Effector CD8-positive, alpha-beta T cell (primary cell): ENCODE measurements around the gene FCN1.

ENCODE experiments used
- DNase-seq: peaks from one replicate; lab custom pipeline; 2025; lab: John Stamatoyannopoulos, UW

FCN1 gene

DNA sequence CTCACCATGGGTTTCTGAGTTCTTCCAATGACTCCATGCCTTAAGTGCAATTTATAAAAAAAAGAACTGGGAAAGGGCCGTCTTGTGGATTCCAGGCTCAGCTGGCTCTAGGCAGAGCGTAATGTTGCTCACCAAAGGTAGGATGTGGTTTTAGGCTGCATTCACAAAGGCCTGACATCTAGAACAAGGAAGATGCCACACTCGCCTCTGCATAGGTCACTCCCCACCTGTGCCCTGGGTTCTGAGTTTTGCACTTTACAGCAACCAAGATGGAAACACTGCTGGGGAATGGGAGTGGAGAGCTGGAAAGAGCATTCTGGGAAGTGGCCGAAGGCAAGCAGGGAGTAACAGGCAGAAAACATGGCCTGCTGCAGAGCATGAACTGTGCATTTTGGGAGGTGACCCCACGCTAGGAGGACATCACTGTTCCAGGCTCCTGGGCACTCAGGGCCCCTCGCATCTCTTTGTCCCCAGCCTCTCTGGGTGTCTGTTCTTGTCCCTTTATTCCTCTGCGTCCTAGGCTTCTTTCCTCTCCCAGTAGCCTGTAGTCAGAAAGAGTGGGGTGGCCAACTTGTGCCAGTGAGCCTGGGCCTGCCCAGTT, 24.8 kb downstream of the FCN1 start:
- no peak for DNase-seq

DNA sequence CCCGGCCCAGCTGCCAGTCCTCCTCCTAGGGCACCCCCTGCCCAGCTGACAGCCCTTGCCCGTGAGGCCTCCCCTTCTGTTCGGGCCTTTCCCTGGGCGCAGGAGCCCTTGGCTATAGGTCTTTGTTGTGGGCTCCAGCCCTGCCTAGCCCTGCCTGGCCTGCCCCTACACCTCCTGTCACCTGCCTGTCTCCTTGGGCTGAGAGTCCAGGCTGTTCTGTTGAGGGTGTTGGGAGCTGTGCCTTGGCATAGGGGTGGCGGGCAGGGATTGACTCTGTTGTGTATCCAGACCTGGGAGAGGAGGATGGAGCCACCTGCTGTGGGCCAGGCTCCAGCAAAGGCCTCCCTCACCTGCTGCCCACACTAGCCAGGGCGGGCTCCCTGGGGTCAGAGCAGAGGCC, 25.5 kb downstream of the FCN1 start:
- no peak for DNase-seq

DNA sequence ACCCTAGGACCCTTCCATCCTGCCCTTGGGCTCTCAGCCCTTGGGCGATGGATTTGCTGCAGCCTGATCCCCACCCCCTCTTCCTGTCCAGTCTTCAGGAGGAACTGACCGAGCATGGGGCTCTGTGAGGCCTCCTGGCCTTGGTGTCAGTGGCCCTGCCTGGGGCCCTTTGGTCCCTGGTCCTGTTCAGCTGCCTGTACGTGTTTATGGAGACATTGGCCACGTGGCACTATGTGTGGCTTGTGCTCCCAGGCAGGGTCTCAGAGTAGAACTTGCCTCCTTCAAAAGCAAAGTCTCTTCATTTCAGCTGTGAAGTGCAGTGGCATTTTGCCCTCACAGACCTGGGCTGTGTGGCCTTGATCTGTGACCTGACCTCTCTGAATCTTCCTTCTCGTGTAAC, 26.0 kb downstream of the FCN1 start:
- DNase-seq, result no peak

DNA sequence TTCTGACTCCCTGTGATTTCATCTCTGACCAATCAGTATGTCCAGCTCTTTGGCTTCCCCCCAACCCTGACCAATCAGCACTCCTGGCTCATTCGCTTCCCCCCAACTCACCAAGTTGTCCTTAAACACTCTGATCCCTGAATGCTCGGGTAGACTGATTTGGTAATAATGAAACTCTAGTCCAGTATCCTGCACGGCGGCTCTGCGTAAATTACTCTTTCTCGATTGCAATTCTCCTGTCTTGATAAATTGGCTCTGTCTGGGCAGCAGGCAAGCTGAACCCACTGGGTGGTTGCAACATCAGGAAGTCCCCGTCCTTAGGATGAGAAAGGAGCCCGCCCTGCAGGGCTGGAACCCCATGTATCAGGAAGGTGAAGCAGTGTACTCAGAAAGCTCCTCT, 26.7 kb downstream of the FCN1 start:
- DNase-seq, result no peak

DNA sequence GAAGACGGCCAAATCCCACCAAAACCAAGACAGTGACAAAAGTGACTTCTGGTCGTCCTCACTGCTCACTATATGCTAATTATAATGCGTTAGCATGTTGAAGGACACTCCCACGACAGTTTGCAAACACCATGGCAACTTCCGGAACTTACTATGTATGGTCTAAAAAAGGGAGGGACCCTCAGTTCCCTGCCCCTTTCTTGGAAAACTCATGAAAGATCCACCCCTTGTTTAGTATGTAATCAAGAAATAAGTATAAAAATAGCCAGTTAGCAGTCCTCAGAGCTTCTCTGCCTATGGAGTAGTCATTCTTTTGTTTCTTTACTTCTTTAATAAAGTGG, 27.6 kb downstream of the FCN1 start:
- DNase-seq, result no peak

DNA sequence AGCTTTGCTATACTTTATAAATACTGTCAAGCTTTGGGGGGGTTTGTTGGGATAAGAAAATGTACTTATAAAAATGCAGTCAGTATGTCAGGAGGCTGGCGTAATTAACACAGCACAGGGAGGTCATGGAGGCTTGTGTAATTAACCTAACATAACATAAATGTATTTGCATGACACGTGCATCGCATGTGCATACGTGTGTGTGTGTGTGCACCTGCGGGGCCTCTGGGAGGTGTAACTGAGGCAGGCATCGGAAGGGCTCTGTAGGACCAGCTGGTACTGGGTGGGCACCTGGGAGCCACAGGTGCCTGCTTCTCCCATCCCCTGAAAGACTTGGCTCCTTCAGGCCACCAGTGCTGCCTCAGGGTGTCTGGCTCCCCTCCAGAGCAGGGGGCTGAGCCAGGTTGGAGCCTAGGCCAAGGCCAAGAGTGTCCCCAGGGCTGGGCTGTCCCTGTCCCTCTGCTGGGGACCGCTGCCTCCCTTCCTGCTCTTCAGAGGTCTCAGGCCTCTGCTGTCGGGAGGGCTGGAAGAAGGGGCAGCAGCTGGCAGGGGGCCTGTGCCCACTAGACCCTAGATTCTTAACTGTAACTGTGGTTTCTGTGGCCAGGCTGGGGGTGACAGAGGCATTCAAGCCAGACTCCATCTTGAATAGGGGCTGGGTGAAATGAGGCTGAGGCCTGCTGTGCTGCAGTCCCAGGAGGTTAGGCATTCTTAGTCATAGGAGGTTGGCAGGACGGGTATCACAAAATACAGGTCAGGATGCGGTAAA, 28.1 kb downstream of the FCN1 start:
- no peak for DNase-seq

DNA sequence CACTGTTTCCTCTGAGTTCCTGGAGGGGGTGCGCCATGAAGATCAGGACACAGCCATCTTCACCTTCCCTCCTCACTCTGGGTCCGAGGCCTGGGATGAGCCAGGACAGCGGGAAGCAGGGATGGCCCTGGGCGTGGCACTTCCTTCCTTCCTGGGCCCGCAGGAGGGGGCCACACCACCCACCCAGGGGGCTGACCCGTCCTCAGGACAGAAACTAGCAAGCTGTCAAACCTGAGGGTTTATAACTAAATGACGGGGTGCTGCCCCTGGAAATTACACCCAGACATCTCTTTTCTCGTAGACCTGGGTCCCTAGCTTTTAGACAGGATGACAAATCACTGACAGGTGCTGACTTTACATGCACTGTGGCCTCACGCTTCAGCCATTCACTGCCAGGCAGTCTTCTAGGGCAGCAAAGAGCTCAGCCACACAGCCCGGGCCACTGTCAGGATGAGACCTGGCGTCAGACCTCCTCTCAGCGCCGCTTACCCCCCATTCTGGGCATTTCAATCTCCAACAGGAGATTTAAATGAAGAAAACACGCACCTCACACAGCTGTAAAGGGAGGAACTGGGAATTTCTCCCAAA, 29.0 kb downstream of the FCN1 start:
- DNase-seq, result no peak

DNA sequence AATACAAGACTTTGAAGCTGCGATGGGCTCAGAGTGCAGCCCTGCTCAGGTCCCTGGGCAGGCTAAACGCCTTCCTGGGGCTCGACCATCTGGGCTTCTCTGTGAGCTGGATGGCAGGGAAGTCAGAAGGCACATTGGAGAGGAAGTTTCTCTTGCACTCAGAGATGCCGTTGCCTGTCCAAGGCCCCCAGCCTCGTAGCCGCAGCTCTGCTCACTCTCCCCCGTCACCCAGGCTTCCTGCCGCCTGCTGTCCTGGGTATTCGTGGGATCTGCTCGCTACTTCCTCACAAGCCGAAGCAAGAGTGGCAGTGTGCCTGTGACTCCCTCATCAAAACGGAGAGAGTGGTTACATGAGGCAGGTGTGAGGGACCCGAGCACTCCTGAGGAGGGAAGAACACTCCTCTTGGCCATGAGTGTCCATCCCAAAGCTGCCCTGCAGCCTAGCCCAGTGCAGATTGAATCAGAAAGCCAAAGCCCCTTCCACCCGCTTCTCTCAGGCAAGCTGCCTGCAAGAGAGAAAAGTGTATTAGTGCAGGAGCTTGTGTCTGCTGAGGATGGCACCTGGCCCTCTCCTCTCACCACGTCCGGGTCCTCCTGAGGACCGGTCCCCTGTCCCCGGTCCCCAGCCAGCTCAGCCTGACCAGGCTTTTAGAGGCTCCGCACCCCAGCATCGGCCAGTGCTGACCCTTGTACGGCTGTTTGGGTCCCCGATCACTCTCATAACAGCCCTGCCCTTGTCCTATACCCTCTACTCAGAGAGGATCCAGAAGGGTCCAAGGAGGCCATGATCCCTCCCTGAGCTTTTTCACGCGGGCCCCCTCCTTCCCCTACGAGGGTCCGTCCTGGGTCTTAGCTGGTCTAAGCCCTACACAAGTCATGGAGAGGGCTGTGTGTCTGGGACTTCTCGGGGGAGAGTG, 29.8 kb downstream of the FCN1 start:
- no peak for DNase-seq

DNA sequence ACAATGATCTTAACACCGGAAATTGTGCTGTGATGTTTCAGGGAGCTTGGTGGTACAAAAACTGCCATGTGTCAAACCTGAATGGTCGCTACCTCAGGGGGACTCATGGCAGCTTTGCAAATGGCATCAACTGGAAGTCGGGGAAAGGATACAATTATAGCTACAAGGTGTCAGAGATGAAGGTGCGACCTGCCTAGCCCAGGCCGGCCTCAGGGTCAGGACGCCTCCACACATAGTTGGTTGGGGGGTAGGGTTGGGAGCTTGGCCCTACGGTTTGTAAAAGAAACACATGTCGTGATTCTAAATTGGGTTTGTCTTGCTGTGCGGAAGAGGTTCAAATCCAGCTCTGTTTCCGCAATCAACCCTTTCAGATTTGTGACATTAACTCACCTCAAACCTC, 30.5 kb downstream of the FCN1 start:
- DNase-seq, result no peak

DNA sequence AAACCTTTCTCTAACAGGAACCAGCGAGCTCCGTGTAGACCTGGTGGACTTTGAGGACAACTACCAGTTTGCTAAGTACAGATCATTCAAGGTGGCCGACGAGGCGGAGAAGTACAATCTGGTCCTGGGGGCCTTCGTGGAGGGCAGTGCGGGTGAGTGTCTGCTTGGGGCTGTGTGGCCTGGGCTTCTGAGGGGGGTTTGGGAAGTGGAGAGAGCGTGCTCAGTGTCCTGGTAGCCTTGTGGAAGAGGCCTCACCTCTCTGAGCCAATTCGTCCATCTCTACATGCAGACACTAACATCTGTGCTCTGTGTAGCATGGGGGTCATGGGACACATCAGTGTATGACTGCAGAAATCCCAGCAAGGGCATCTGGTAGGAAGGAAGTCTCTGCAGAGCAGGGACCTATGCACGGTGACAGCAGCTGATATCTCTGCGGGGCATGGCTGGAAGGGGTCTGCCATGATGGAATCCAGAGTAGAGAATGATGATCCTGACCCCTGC, 31.2 kb downstream of the FCN1 start:
- no peak for DNase-seq

DNA sequence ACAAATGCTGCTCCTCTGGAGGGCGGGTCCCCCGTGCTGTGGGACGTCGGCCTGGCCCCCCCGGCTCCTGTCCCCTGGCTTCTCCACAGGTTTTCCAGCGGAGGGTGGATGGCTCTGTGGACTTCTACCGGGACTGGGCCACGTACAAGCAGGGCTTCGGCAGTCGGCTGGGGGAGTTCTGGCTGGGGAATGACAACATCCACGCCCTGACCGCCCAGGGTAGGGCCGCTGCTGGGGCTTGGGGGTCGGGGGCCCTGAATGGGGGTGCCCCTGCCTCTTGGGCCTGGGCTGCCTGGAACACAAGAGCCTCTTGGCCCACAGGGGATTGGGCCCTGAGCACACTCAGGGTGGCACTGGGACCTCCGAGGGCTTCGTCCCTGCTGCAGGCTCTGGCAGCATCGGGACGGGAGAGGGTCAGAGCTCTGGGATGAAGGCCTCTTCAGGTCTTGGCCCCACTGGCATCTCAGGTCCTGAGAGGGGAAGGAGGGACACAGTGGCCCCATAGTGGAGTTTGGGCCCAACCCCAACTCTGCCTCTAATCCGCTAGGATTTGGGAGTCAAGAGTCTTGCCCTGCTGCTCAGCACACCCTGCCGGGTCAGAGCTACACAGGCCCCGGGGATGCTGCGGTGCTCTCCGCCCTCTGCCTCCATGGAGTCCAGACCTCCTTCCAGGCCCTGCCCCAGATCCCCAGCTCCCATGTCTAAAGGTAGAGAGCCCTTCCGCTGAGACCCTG, 31.9 kb downstream of the FCN1 start:
- DNase-seq, result no peak

DNA sequence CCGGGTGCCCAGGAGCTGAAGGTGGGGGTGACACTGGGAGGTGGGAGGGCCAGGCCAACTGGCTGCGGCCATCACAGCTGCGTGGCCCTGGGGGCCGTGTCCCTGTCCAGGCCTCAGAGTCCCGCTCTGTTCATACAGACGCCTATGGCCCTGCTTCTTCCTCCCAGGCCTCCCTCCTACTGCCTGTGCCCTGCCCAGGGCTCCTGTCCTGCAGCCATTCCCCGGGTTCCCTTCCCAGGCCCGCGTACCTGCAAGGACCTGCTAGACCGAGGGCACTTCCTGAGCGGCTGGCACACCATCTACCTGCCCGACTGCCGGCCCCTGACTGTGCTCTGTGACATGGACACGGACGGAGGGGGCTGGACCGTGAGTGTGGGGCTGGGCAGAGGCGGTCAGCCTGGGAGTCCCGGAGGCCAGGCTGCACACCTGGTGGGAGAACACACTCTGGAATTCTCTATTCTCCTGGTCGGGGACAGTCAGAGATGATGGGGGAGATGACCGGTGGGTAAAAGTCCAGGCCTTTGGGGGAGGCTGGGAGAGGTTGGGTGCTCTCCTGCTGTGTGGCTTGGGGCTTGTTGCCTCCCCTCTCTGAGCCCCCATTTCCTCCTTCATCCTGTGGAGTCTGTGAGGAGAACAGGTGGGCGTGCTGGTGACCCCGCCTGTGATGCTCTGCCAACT, 32.6 kb downstream of the FCN1 start:
- no peak for DNase-seq

DNA sequence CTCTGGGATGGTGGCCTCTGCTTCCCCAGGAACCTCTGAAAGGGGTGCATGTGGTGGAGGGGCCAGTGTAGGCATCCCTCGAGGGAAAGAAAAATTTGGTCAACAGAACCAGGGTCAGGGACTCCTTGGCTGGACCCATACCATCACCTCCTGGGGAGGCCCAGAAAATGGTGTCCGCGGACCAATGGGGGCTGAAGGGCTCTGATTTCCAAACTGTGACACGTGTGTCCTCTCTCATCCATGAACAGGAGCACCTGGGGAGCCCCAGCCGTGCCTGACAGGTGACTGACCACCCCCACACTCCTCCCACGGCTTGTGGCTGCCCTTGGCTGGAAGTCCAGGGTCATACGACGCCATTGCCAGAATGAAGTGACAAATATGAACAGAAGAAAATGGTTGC, 33.2 kb downstream of the FCN1 start:
- no peak for DNase-seq

DNA sequence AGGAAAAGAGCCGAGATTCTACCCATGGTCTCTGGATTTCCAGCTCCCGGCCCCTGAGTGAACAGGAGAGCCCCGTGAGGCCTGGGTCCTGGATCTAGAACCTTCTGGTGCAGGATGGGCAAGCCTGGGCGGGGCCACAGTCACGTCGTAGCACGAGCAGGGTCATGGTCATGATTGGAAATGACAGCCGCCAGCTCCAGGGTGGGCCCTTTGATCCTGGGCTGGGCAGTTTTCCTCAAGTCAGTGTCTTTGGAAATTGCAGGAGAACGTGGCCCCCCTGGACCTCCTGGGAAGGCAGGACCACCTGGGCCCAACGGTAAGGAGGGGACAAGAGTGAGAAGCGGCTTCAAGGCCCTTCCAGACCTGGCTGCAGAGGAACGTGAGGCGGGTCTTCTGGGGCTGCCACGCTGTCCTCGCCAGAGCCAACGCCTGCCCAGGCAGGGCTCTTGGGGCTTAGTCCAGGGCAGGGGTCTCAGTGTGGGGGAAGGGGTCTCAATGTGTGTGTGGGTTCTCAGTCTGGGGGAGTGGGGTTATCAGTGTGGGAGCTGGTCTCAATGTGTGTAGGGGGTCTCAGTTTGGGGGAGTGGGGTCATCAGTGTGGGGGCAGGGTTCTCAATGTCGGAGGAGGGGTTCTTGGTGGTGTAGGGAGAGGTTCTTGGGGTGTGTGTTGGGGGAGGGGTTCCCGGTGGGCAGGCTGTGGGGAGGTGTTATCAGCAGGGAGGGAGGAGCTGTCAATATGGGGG, 34.5 kb downstream of the FCN1 start:
- DNase-seq, result no peak

DNA sequence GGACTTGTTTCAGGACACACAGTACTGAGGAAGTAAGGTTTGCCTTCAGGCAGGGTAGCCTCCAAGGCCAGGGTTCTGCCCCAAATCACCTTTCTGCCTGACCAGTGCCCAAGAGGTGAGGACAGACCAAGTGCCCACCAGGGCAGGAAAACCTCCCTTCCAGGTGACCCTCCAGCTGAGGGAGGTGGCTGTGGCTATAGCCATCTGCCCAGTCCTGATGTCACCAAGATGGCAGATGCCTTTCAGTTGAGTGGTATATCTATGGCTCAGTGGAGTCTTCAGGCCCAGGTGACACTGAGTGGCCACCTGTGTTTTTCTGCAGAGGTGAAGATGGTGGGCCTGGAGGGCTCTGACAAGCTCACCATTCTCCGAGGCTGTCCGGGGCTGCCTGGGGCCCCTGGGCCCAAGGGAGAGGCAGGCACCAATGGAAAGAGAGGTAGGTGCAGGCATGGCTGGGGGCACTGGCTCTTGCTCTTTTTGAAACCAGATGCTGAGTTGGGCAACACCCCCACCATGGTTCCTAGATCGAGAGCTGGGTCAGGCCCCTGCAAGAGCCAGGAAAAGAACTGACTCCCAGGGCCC, 35.4 kb downstream of the FCN1 start:
- DNase-seq, result no peak

DNA sequence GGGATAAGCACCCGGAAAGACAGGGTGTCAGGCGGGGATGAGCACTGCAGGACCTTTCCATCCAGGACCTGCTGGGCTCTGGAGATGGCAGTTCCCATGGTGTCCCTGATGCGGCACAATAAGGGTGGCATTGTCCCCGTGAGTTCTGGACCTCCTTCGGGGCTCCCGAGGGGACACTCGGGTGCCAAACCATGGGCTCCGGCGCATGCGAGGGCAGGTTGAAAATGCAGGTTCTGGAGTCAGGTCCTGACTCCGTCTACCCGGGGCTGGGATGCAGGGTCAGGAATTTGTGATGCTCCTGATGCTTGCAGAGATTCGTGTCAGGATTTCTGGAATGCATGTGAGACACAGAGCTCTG, 36.4 kb downstream of the FCN1 start:
- DNase-seq, result no peak

DNA sequence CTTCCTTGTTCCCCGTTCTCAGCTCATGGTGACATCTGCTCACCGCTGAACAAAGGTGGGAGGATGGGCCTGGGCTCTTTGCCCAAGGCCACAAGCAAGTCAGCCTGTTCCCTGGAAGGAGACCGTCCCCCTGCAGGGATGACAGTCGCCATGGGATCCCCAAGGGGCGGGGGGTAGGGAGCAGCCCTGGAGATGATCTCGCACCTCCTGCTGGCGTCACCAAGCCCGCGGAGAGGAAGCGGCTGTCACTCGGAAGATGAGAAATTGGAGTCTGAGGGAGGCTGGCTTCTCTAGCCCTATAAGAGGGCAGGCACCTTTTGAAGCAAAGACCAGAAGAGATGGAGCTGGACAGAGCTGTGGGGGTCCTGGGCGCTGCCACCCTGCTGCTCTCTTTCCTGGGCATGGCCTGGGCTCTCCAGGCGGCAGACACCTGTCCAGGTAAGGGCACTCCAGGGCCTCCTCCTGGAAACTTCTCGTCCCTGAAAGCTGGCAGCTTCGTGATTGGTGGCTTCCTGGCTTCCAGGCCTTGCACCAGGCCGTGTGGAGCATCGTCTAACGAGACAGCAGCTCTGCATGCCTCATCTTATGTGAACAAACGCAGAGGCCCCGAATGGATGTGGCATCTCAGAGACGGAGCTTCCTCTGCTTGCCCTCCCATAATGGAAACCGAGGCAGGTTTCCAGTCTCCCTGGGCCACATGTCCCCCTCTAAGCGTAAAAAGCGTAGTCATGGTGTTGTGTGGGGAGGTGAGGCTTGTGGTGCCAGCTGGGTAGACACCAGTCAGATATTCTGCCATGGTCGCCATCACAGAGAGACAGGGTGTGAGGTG, 37.0 kb downstream of the FCN1 start, which contains the start of gene FCN2:
Gene FCN2 (plus strand): TSS at position 327 of the 829 bp plus-strand sequence. CDS start 12 bp downstream, at position 339.
- no peak for DNase-seq

DNA sequence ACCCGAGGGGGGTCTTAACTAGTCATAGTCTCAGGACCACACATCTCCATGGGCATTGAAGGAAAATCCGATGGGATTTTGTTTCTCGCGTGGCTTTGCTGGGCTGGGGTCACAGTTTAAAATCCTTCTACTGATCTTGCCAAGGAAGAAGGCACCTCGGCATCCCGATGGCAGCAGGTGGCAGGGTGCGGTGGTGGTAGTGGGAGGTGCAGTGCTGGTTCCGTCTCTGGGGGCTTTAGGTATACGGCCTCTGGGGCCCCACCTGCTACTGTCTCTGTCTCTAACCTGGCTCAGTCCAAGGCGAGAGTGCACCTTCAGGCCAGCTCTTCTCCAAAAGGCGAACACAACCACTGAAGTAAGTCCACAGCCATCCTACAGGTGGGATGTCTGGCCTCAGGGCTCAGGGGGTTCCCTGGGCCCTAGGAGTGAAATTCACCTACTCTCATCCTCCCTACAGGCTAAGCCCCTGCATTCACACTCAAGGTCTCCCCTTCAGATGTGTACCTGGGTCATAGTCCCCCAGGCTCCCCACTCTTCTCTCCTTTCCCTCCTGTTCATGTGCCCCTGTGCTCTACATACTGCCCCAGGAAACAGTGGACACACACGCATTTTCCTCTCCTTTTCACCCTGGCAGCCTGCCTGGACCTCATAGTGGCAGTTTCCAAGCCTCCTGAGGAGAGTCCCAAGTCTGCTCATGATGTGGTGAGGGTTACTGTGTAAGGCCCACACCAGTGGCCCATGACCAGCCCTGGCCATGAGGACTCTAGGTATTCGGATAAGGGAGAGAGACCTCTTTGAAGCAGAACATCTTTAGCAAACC, 37.8 kb downstream of the FCN1 start:
- no peak for DNase-seq
